PFSK-1 (cell line): ENCODE results near the gene GMPR2.

Experiments
- FOXP2 ChIP-seq: optimal IDR thresholded peaks from 2 replicates; pipeline ENCODE3; 2011; ENCODE audit warnings: borderline replicate concordance, control low read depth, inconsistent platforms; ENCODE audit not compliant: insufficient read depth; ENCODE audit errors: extremely low read length, extremely low read depth
- POLR2AphosphoS5 ChIP-seq: IDR thresholded peaks from 2 replicates; pipeline ENCODE4 v1.6.1; 2012; ENCODE audit warnings: low read depth, mild to moderate bottlenecking, control low read depth, low read length, moderate library complexity
- REST ChIP-seq, 2 experiments: IDR thresholded peaks; 2 replicates each; pipeline versions ENCODE4 v1.6.1 to v1.8.0; 2011 to 2012; ENCODE audit warnings: low read depth in 2 of 2, low read length in 2 of 2, control low read depth in 1 of 2, inconsistent platforms in 1 of 2, mild to moderate bottlenecking in 1 of 2, moderate library complexity in 1 of 2; ENCODE audit not compliant: insufficient read depth in 1 of 2
- SIN3A ChIP-seq: IDR thresholded peaks from 2 replicates; pipeline ENCODE4 v1.6.1; 2012; ENCODE audit warnings: mild to moderate bottlenecking, low read length, moderate library complexity, borderline replicate concordance; ENCODE audit not compliant: insufficient read depth
- TAF1 ChIP-seq: IDR thresholded peaks from 2 replicates; pipeline ENCODE4 v1.6.1; 2012; ENCODE audit warnings: low read length, control low read depth, borderline replicate concordance; ENCODE audit not compliant: insufficient read depth

The GMPR2 gene

GRCh38 chr14:24273422-24273998, 40.8 kb downstream of the GMPR2 start:
- TF ChIP-seq TAF1 (no peak), REST (IDR thresholded peaks at IDR 0.05; ENCODE audit: insufficient read depth in 1 of 2, low read depth in 2 of 2, low read length in 2 of 2) (no peak), SIN3A (no peak), FOXP2 (no peak), POLR2AphosphoS5 (no peak)

DNA sequence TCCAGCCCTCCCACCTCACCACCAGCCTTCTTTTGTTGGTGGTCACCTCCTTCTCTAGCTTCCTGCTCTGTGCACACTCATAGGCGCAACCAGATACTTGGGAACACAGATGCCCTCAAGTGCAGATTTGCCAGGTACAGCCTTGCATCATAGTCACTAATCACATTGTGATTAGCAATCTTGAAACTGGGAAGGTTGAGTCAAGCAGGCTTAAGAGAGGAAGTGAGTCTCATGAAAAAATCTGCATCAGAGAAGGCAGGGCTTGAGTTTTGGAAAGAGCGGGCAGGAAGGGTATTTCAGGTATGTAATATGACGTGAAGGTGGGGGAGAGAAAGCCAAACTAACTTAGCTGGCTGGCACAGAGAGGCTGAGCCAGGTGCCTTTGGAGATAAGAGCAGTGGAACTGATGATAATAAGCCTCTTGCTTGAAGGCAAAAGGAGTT, 41.4 kb downstream of the GMPR2 start:
- TF ChIP-seq REST (IDR thresholded peaks at IDR 0.05; ENCODE audit: insufficient read depth in 1 of 2, low read depth in 2 of 2, low read length in 2 of 2), result no peak

GRCh38 chr14:24277071-24277470, 44.3 kb downstream of the GMPR2 start:
- TF ChIP-seq POLR2AphosphoS5 (no peak), REST (IDR thresholded peaks at IDR 0.05; ENCODE audit: insufficient read depth in 1 of 2, low read depth in 2 of 2, low read length in 2 of 2) (no peak), TAF1 (no peak), FOXP2 (no peak), SIN3A (no peak)

DNA sequence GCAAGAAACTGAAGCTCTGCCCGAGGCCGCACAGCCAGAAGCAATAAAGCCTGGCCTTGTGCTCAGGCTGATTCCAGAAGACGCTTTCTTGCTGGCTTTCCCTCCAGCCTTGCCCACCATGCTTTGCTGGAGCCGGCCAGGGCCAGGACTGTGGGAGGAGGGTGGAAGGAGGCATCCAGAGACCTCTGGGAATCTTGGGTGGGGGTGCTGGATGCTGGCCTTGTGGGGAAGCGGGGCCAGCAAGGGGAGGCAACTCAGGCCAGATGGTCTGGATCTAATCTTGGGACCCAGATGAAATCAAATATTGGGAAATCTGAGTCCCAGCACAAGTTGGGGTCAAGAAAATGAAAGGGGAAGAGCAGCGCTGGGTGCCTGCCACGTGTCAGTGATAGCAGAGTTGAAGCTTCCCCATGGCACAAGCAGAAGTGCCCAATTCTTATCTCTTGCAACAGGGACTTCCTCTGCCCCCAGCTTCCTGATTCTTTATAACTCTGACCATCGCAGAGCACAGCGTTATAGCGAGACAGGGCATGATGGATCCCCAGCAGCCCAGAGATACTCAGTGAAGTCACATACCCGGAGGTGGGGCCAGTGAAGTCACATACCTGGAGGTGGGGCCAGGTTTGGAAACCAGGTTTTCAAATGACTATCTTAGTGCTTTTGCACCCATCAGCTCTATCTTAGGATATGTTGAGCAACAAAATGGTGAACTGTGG, 45.0 kb downstream of the GMPR2 start:
- TF ChIP-seq FOXP2 (no peak), TAF1 (no peak), POLR2AphosphoS5 (no peak), REST (IDR thresholded peaks at IDR 0.05; ENCODE audit: insufficient read depth in 1 of 2, low read depth in 2 of 2, low read length in 2 of 2) (no peak), SIN3A (no peak)
